Left ventricle myocardium inferior (tissue), 1 donor: ENCODE measurements around the gene GPATCH4. TPM values are rescaled to one million over a fixed set of nuclear protein-coding genes. Genes with fewer than 3 reads are reported as not detected.
"Not testable (repeated sequence)": the region's sequence is repeated elsewhere in the genome, so short reads cannot be mapped to it uniquely, and the experiment has no call there.

ENCODE experiments used
- DNase-seq: peaks from one replicate; pipeline ENCODE4 v3.0.0-alpha.2; 2020
- H3K27ac ChIP-seq: fragments of 200-600 bp; replicated peaks from 2 replicates; pipeline ENCODE4 v1.8.0; 2021
- H3K27me3 ChIP-seq: fragments of 200-600 bp; 2 replicates; pipeline ENCODE4 v1.8.0; 2021; ENCODE audit warnings: low read depth
- H3K36me3 ChIP-seq: fragments of 200-600 bp; 2 replicates; pipeline ENCODE4 v1.8.0; 2021
- H3K4me1 ChIP-seq: fragments of 200-600 bp; 2 replicates; pipeline ENCODE4 v1.8.0; 2021
- H3K4me3 ChIP-seq: fragments of 200-600 bp; 2 replicates; pipeline ENCODE4 v1.8.0; 2021; ENCODE audit warnings: mild to moderate bottlenecking, moderate library complexity
- H3K9me3 ChIP-seq: fragments of 200-600 bp; replicated peaks from 2 replicates; pipeline ENCODE4 v1.8.0; 2021
- intact Hi-C: fragments of 100-400 bp; cut with micrococcal nuclease; formaldehyde crosslinking; loops from one replicate; pipeline ENCODE4 v1.11.0; 2022
- total RNA-seq: library from RNA; stranded (reverse); fragmentation: NEBNext Ultra II Directional; extraction: Animal tissue kit (Norgen Biotek cat#: 25700); gene quantifications from one replicate; pipeline ENCODE4 v1.2.1, GENCODE V29; 2021
- TF ChIP-seq, protein P1 (sequence below): fragments of 200-600 bp; IDR thresholded peaks from 2 replicates; pipeline ENCODE4 v1.8.0; 2021; ENCODE audit warnings: antibody characterized with exemption, mild to moderate bottlenecking, borderline replicate concordance
- donor health status: DM: no; HTN: yes; CAD: no; lungs with severe emphysema.

GPATCH4 gene
- total RNA-seq, 1 donor from 2014 or later, result 15.1 TPM

DNA sequence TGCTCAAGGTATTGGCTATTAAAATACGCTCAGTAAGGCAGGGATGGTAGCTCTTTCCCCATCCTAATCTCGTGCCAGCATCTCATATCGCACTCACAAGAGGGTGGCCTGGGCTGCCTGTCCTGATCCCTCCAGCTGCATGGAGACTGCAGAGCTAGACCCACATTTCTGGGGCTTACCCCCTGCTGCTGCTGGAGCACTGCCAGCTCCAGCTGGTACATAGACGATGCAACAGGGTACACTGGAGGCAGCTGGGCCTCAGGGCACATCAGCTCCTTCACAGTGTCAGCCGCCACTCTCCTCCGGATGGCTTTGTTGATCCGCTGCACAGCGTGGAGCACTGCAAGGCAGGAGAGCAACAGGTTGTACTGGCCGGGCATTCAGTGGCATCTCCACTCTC lies 44.9 kb downstream of the GPATCH4 start:
- Histone ChIP-seq H3K27me3 (no peaks in the 10 kb centered on the region), H3K9me3 (no peaks in the 10 kb centered on the region), H3K36me3 (no peaks in the 10 kb centered on the region), H3K4me3 (no peak overlapping the region), H3K4me1 (no peaks in the 10 kb centered on the region), H3K27ac (no peak overlapping the region)
- intact Hi-C loops, result no loop called here
- TF ChIP-seq, protein P1, sequence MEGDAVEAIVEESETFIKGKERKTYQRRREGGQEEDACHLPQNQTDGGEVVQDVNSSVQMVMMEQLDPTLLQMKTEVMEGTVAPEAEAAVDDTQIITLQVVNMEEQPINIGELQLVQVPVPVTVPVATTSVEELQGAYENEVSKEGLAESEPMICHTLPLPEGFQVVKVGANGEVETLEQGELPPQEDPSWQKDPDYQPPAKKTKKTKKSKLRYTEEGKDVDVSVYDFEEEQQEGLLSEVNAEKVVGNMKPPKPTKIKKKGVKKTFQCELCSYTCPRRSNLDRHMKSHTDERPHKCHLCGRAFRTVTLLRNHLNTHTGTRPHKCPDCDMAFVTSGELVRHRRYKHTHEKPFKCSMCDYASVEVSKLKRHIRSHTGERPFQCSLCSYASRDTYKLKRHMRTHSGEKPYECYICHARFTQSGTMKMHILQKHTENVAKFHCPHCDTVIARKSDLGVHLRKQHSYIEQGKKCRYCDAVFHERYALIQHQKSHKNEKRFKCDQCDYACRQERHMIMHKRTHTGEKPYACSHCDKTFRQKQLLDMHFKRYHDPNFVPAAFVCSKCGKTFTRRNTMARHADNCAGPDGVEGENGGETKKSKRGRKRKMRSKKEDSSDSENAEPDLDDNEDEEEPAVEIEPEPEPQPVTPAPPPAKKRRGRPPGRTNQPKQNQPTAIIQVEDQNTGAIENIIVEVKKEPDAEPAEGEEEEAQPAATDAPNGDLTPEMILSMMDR, result no peak
- no peak for DNase-seq

DNA sequence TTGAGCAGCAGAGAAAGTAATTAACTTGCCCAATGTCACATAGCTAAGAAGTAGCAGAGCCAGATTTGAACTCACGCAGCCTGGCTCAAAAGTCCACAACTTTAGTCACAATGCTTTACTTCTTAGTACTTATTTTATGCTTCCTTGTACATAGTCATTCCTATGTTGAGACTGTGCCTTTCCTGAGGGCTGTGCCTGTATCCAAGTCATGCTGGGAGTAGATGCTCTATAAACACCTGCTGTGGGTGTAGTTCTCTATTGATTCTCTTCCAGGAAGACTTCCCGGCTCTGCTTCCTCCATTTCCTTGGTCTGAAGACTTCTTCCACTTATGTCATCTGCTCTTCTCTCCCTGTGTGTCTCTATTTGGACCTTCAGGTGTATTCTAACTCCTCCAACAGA lies 45.6 kb downstream of the GPATCH4 start:
- Histone ChIP-seq H3K4me3 (no peak overlapping the region), H3K36me3 (no peaks in the 10 kb centered on the region), H3K27ac (no peak overlapping the region), H3K4me1 (peaks cover under 1% of the 10 kb centered on the region), H3K9me3 (no peaks in the 10 kb centered on the region), H3K27me3 (no peaks in the 10 kb centered on the region)
- DNase-seq, result no peak
- intact Hi-C loops, result no loop called here
- TF ChIP-seq, protein P1, result no peak

DNA sequence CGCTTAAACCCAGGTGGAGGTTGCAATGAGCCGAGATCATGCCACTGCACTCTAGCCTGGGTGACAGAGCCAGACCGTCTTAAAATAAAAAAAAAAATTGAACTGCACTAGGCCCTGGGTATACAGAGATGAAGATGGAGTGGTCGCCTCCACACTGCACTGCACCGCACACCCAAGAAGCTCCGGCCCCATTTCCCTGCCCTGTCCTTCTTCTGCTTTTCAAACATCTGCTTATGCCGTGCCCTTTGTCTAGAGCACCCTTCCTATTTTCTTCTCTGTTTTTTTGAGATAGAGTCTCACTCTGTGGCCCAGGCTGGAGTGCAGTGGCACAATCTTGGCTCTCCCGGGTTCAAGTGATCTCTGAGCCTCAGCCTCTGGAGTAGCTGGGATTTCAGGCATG lies 46.3 kb downstream of the GPATCH4 start:
- no peaks in the 10 kb centered on the region for H3K9me3 ChIP-seq
- H3K27me3 ChIP-seq, result no peaks in the 10 kb centered on the region
- TF ChIP-seq, protein P1, result no peak
- H3K27ac ChIP-seq, result no peak overlapping the region
- no peak overlapping the region for H3K4me3 ChIP-seq
- intact Hi-C loops, result no loop called here
- no peak for DNase-seq
- H3K4me1 ChIP-seq, result peaks cover 6% of the 10 kb centered on the region
- no peaks in the 10 kb centered on the region for H3K36me3 ChIP-seq

DNA sequence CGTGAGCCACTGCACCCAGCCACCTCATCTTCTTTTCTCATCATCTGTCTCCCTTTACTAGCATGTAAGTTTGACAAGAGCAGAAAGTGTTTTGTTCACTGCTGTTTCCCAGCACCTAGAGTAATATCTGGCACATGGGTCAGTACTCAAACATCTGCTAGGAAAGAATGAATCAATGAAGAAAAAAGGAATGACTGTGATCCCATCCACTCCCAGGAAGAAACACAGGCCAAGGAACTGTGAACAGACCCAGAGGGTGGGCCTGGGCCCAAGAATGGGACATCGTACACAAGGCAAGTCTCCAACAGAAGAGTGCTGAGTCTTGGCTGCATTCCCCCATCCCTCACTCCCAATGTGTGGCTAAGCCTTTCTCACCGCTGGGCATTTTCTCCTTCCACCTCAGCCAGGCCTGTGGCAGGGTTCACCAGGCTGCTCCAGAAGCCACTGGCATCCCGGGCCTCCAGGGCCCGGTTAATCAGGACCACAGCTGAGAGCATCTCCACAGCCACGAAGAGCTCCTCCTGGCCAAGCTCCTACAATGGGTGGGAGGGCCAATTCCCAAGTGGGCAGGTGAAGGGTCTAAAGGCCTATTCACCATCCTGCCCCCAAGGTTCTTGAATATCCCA lies 47.3 kb downstream of the GPATCH4 start:
- Histone ChIP-seq H3K4me1 (peaks cover 11% of the 10 kb centered on the region), H3K4me3 (no peak overlapping the region), H3K27me3 (no peaks in the 10 kb centered on the region), H3K27ac (no peak overlapping the region), H3K9me3 (no peaks in the 10 kb centered on the region), H3K36me3 (no peaks in the 10 kb centered on the region)
- TF ChIP-seq, protein P1, result no peak
- no peak for DNase-seq
- intact Hi-C loops, result no loop called here

DNA sequence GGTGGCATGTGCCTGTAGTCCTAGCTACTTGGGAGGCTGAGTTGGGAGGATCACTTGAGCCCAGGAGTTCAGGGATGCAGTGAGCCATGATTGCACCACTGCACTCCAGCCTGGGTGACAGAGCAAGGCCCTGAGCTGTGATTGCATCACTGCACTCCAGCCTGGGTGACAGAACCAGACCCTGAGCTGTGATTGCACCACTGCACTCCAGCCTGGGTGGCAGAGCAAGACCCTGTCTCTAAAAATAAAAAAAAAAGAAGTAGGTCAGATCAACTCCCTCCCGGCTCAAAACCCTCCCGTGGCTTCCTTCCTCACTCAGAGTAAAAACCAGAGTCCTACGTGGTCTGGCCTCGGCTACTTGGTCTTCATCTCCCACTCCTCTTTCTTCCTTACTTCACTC lies 48.3 kb downstream of the GPATCH4 start:
- H3K27ac ChIP-seq, H3K27me3 ChIP-seq, H3K9me3 ChIP-seq, H3K4me3 ChIP-seq, intact Hi-C loops, H3K36me3 ChIP-seq: not testable (repeated sequence)
- DNase-seq, result peak; percentile 24
- H3K4me1 ChIP-seq, result peaks cover 12% of the 10 kb centered on the region

DNA sequence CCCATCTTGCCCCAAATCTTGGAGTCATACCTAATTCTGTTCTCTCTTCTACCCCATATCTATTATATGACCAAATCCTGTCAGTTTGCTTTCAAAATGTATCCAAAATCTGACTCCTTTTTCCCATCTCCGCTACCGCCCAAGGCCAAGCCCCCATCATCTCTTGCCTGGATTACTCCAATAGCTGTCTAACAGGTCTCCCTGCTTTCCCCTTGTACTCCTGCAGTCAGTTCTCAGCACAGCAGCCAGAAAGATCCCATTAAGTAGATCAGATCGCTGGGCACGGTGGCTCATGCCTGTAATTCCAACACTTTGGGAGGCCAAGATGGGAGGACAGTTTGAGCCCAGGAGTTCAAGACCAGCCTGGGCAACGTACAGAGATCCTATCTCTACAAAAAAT lies 48.8 kb downstream of the GPATCH4 start:
- Histone ChIP-seq H3K27me3 (no peaks in the 10 kb centered on the region), H3K9me3 (no peaks in the 10 kb centered on the region), H3K4me3 (no peak overlapping the region), H3K4me1 (peaks cover 14% of the 10 kb centered on the region), H3K36me3 (no peaks in the 10 kb centered on the region), H3K27ac (no peak overlapping the region)
- DNase-seq, result no peak
- intact Hi-C loops, result no loop called here
- TF ChIP-seq, protein P1, result no peak
